HEK293 (cell line): ENCODE results near the gene CAMK2D.

Experiments used
- YY1 ChIP-seq: fragments of 450-650 bp; formaldehyde crosslinking; IDR thresholded peaks from 2 replicates; pipeline ENCODE4 v1.5.1; 2018; ENCODE audit warnings: missing biosample characterization, missing genetic modification characterization
- TF ChIP-seq, protein P1 (sequence below): fragments of 450-650 bp; formaldehyde crosslinking; IDR thresholded peaks from 2 replicates; pipeline ENCODE4 v1.5.1; 2016; ENCODE audit warnings: missing biosample characterization, missing genetic modification characterization

DNA sequence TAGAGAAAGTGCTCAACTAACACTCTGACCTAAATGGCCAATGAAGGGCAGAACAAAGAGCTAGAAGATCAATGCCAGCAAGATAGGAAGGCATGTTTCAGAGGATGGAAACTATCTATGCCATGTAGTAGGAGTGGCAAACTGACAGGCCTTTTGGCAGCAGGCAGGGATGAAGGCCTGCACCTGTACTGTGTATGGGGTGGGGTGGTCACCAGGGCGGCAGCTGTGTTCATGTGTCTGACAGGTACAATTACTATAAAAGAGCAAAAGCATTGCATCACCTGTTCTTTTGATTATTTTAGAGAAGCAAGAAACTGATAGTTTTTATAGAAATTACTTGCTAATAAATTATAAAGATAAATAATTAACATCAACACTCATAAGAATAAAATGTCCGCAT is 239.1 kb downstream of the CAMK2D start:
- TF ChIP-seq, protein P1, sequence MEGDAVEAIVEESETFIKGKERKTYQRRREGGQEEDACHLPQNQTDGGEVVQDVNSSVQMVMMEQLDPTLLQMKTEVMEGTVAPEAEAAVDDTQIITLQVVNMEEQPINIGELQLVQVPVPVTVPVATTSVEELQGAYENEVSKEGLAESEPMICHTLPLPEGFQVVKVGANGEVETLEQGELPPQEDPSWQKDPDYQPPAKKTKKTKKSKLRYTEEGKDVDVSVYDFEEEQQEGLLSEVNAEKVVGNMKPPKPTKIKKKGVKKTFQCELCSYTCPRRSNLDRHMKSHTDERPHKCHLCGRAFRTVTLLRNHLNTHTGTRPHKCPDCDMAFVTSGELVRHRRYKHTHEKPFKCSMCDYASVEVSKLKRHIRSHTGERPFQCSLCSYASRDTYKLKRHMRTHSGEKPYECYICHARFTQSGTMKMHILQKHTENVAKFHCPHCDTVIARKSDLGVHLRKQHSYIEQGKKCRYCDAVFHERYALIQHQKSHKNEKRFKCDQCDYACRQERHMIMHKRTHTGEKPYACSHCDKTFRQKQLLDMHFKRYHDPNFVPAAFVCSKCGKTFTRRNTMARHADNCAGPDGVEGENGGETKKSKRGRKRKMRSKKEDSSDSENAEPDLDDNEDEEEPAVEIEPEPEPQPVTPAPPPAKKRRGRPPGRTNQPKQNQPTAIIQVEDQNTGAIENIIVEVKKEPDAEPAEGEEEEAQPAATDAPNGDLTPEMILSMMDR (tag by site-specific recombination): no peak
- TF ChIP-seq YY1 (tag by site-specific recombination): no peak
